ENCODE data around the gene VWA3B. TPM values are rescaled to one million over a fixed set of nuclear protein-coding genes. Genes with fewer than 3 reads are reported as not detected.

VWA3B gene
- total RNA-seq, 2 donors from 2014 or later, result not detected

GRCh38 chr2:98067160-98067559 is 19.8 kb upstream of the VWA3B start:
- H3K4me1 Mint-ChIP-seq, result no peaks in the 10 kb centered on the region

GRCh38 chr2:98070081-98070480 is 16.9 kb upstream of the VWA3B start:
- Mint-ChIP-seq H3K36me3 (ENCODE audit: low read depth) (peaks cover 2% of the 10 kb centered on the region), H3K4me3 (no peak overlapping the region), H3K27ac (no peak overlapping the region), H3K27me3 (peaks cover 23% of the 10 kb centered on the region), H3K4me1 (no peaks in the 10 kb centered on the region)
- H3K9me3 ChIP-seq (ENCODE audit: control insufficient read depth, low read length, poor library complexity, severe bottlenecking), result no peaks in the 10 kb centered on the region
- no peak for DNase-seq
- ATAC-seq, result no peak

More at GRCh38 chr2:98067160-98067559, 19.8 kb upstream of the VWA3B start:
- no peaks in the 10 kb centered on the region for H3K9me3 ChIP-seq (ENCODE audit: control insufficient read depth, low read length, poor library complexity, severe bottlenecking)
- Mint-ChIP-seq H3K36me3 (ENCODE audit: low read depth) (peaks cover 2% of the 10 kb centered on the region), H3K27ac (no peak overlapping the region), H3K4me3 (no peak overlapping the region), H3K27me3 (peaks cover 30% of the 10 kb centered on the region)
- DNase-seq, result no peak
- no peak for ATAC-seq

- Mint-ChIP-seq H3K27ac (no peak overlapping the region), H3K4me1 (no peaks in the 10 kb centered on the region), H3K36me3 (ENCODE audit: low read depth) (no peaks in the 10 kb centered on the region), H3K4me3 (no peak overlapping the region), H3K27me3 (peaks cover 8% of the 10 kb centered on the region)
- ATAC-seq (no peak), DNase-seq (no peak)
- no peaks in the 10 kb centered on the region for H3K9me3 ChIP-seq (ENCODE audit: control insufficient read depth, low read length, poor library complexity, severe bottlenecking)
Measured at GRCh38 chr2:98072442-98072841, 14.5 kb upstream of the VWA3B start.

- no peaks in the 10 kb centered on the region for H3K36me3 Mint-ChIP-seq (ENCODE audit: low read depth)
- DNase-seq (no peak), ATAC-seq (no peak)
- peaks cover 9% of the 10 kb centered on the region for H3K27me3 Mint-ChIP-seq
- no peaks in the 10 kb centered on the region for H3K9me3 ChIP-seq (ENCODE audit: control insufficient read depth, low read length, poor library complexity, severe bottlenecking)
- H3K27ac Mint-ChIP-seq, result no peak overlapping the region
- H3K4me1 Mint-ChIP-seq, result peaks cover 9% of the 10 kb centered on the region
- H3K4me3 Mint-ChIP-seq, result no peak overlapping the region
Measured at GRCh38 chr2:98078701-98079100, 8.3 kb upstream of the VWA3B start.

- Mint-ChIP-seq H3K4me3 (no peak overlapping the region), H3K4me1 (peaks cover 16% of the 10 kb centered on the region), H3K36me3 (ENCODE audit: low read depth) (peaks cover 12% of the 10 kb centered on the region), H3K27me3 (peaks cover 61% of the 10 kb centered on the region), H3K27ac (no peak overlapping the region)
- ATAC-seq, result no peak
- H3K9me3 ChIP-seq (ENCODE audit: control insufficient read depth, low read length, poor library complexity, severe bottlenecking), result no peaks in the 10 kb centered on the region
- no peak for DNase-seq
Measured at GRCh38 chr2:98084151-98084868, 2.7 kb upstream of the VWA3B start.

- ATAC-seq (no peak), DNase-seq (no peak)
- Mint-ChIP-seq H3K4me3 (no peak overlapping the region), H3K36me3 (ENCODE audit: low read depth) (peaks cover 12% of the 10 kb centered on the region), H3K27me3 (peaks cover 61% of the 10 kb centered on the region), H3K27ac (no peak overlapping the region), H3K4me1 (peaks cover 16% of the 10 kb centered on the region)
- H3K9me3 ChIP-seq (ENCODE audit: control insufficient read depth, low read length, poor library complexity, severe bottlenecking), result no peaks in the 10 kb centered on the region
Measured at GRCh38 chr2:98084869-98085238, 2.1 kb upstream of the VWA3B start.

GRCh38 chr2:98085649-98086048 is 1.3 kb upstream of the VWA3B start:
- Mint-ChIP-seq H3K27ac (no peak overlapping the region), H3K4me3 (no peak overlapping the region), H3K27me3 (peaks cover 61% of the 10 kb centered on the region), H3K4me1 (peaks cover 16% of the 10 kb centered on the region), H3K36me3 (ENCODE audit: low read depth) (peaks cover 12% of the 10 kb centered on the region)
- no peaks in the 10 kb centered on the region for H3K9me3 ChIP-seq (ENCODE audit: control insufficient read depth, low read length, poor library complexity, severe bottlenecking)
- DNase-seq (no peak), ATAC-seq (no peak)

- ATAC-seq (no peak), DNase-seq (no peak)
- Mint-ChIP-seq H3K27me3 (peaks cover 61% of the 10 kb centered on the region), H3K4me3 (peak overlapping the region; percentile 74), H3K27ac (no peak overlapping the region), H3K36me3 (ENCODE audit: low read depth) (peaks cover 12% of the 10 kb centered on the region), H3K4me1 (peaks cover 10% of the 10 kb centered on the region)
- H3K9me3 ChIP-seq (ENCODE audit: control insufficient read depth, low read length, poor library complexity, severe bottlenecking), result no peaks in the 10 kb centered on the region
Measured at GRCh38 chr2:98087447-98088020, 567 bp downstream of the VWA3B start.

GRCh38 chr2:98088261-98088660 is 1.3 kb downstream of the VWA3B start:
- Mint-ChIP-seq H3K36me3 (ENCODE audit: low read depth) (peaks cover 12% of the 10 kb centered on the region), H3K4me1 (peaks cover 7% of the 10 kb centered on the region), H3K4me3 (no peak overlapping the region), H3K27me3 (peaks cover 56% of the 10 kb centered on the region), H3K27ac (no peak overlapping the region)
- H3K9me3 ChIP-seq (ENCODE audit: control insufficient read depth, low read length, poor library complexity, severe bottlenecking), result no peaks in the 10 kb centered on the region
- ATAC-seq (peak; percentile 35), DNase-seq (no peak)

- DNase-seq (no peak), ATAC-seq (no peak)
- peaks cover 7% of the 10 kb centered on the region for H3K4me1 Mint-ChIP-seq
- peaks cover 8% of the 10 kb centered on the region for H3K36me3 Mint-ChIP-seq (ENCODE audit: low read depth)
- no peak overlapping the region for H3K27ac Mint-ChIP-seq
- H3K9me3 ChIP-seq (ENCODE audit: control insufficient read depth, low read length, poor library complexity, severe bottlenecking), result no peaks in the 10 kb centered on the region
- H3K4me3 Mint-ChIP-seq, result no peak overlapping the region
- peaks cover 41% of the 10 kb centered on the region for H3K27me3 Mint-ChIP-seq
Measured at GRCh38 chr2:98089941-98090340, 3.0 kb downstream of the VWA3B start.

GRCh38 chr2:98090951-98091350 is 4.0 kb downstream of the VWA3B start:
- Mint-ChIP-seq H3K4me3 (no peak overlapping the region), H3K36me3 (ENCODE audit: low read depth) (peaks cover 4% of the 10 kb centered on the region), H3K4me1 (peaks cover 7% of the 10 kb centered on the region), H3K27me3 (peaks cover 31% of the 10 kb centered on the region), H3K27ac (no peak overlapping the region)
- ATAC-seq (no peak), DNase-seq (no peak)
- no peaks in the 10 kb centered on the region for H3K9me3 ChIP-seq (ENCODE audit: control insufficient read depth, low read length, poor library complexity, severe bottlenecking)

- Mint-ChIP-seq H3K36me3 (ENCODE audit: low read depth) (no peaks in the 10 kb centered on the region), H3K27ac (no peak overlapping the region), H3K4me3 (no peak overlapping the region), H3K4me1 (peaks cover 3% of the 10 kb centered on the region), H3K27me3 (peaks cover 23% of the 10 kb centered on the region)
- no peaks in the 10 kb centered on the region for H3K9me3 ChIP-seq (ENCODE audit: control insufficient read depth, low read length, poor library complexity, severe bottlenecking)
- DNase-seq (no peak), ATAC-seq (no peak)
Measured at GRCh38 chr2:98091738-98092137, 4.8 kb downstream of the VWA3B start.

- Mint-ChIP-seq H3K4me1 (no peaks in the 10 kb centered on the region), H3K36me3 (ENCODE audit: low read depth) (no peaks in the 10 kb centered on the region), H3K4me3 (no peak overlapping the region), H3K27ac (no peak overlapping the region), H3K27me3 (peaks cover 11% of the 10 kb centered on the region)
- DNase-seq (no peak), ATAC-seq (no peak)
- no peaks in the 10 kb centered on the region for H3K9me3 ChIP-seq (ENCODE audit: control insufficient read depth, low read length, poor library complexity, severe bottlenecking)
Measured at GRCh38 chr2:98093146-98093545, 6.2 kb downstream of the VWA3B start.

GRCh38 chr2:98093611-98094010 is 6.6 kb downstream of the VWA3B start:
- no peak overlapping the region for H3K4me3 Mint-ChIP-seq
- no peaks in the 10 kb centered on the region for H3K9me3 ChIP-seq (ENCODE audit: control insufficient read depth, low read length, poor library complexity, severe bottlenecking)
- H3K36me3 Mint-ChIP-seq (ENCODE audit: low read depth), result peaks cover 2% of the 10 kb centered on the region
- H3K27me3 Mint-ChIP-seq, result peaks cover 6% of the 10 kb centered on the region
- H3K4me1 Mint-ChIP-seq, result no peaks in the 10 kb centered on the region
- no peak overlapping the region for H3K27ac Mint-ChIP-seq
- DNase-seq (no peak), ATAC-seq (no peak)
